ENCODE measurements around the gene PHF20. TPM values are rescaled to one million over a fixed set of nuclear protein-coding genes. Genes with fewer than 3 reads are reported as not detected.
"Not testable (repeated sequence)": the region's sequence is repeated elsewhere in the genome, so short reads cannot be mapped to it uniquely, and the experiment has no call there.

PHF20 gene
- total and polyA plus RNA-seq, 8 donors = 9.4 to 20.3 (median 12.0) TPM

GRCh38 chr20:35947907-35948306, 176.1 kb downstream of the PHF20 start:
- H3K27ac ChIP-seq = no peak overlapping the region
- peaks cover 0 to 7% (median 0%) of the 10 kb centered on the region in 3 donors for H3K36me3 ChIP-seq
- ATAC-seq = no peak
- FAIRE-seq = no peak
- no peak for DNase-seq
- intact Hi-C loops (cut with DNase I) = no loop called here
- H3K9me3 ChIP-seq = no peaks in the 10 kb centered on the region
- peaks cover 9 to 13% (median 9%) of the 10 kb centered on the region in 3 donors for H3K4me1 ChIP-seq
- TF ChIP-seq CTCF (IDR thresholded peaks at IDR 0.05) = no peak
- H3K4me3 ChIP-seq = no peak overlapping the region
- no peaks in the 10 kb centered on the region for H3K27me3 ChIP-seq
- WGBS, 2 donors = 61 to 65% methylated on average over 2 of the region's 2 CpGs

- no peak for TF ChIP-seq CTCF (IDR thresholded peaks at IDR 0.05)
- ATAC-seq (no peak), FAIRE-seq (no peak), DNase-seq (no peak)
- WGBS, 2 donors = 87 to 95% methylated on average over 7 of the region's 7 CpGs
- Histone ChIP-seq H3K27me3 (no peaks in the 10 kb centered on the region), H3K4me1 (peaks cover 9 to 14% (median 9%) of the 10 kb centered on the region in 3 donors), H3K27ac (no peak overlapping the region), H3K4me3 (no peak overlapping the region), H3K36me3 (peaks cover 0 to 7% (median 0%) of the 10 kb centered on the region in 3 donors), H3K9me3 (no peaks in the 10 kb centered on the region)
- intact Hi-C loops (cut with DNase I) = no loop called here
Measured at GRCh38 chr20:35950093-35950492, 178.3 kb downstream of the PHF20 start.

- H3K4me3 ChIP-seq = peak overlapping the region in 1 of 4 donors; percentile 73
- H3K27ac ChIP-seq = peak overlapping the region in 1 of 4 donors; percentile 97
- DNase-seq; H3K27me3 ChIP-seq; FAIRE-seq; ATAC-seq; intact Hi-C loops (cut with DNase I); H3K36me3 ChIP-seq; H3K9me3 ChIP-seq: not testable (repeated sequence)
- peaks cover 9 to 19% (median 9%) of the 10 kb centered on the region in 3 donors for H3K4me1 ChIP-seq
- 89 to 96% methylated on average over 14 of the region's 14 CpGs for WGBS, 2 donors
Measured at GRCh38 chr20:35952080-35952479, 180.3 kb downstream of the PHF20 start.

GRCh38 chr20:35952480-35953386, 180.9 kb downstream of the PHF20 start:
- TF ChIP-seq CTCF (IDR thresholded peaks at IDR 0.05) = no peak
- DNase-seq (peak in 1 of 6 donors; percentile 18), ATAC-seq (no peak), FAIRE-seq (no peak)
- no peaks in the 10 kb centered on the region for H3K27me3 ChIP-seq
- intact Hi-C loops (cut with DNase I) = no loop called here
- peak overlapping the region; percentile 73 to 99 (median 97) for H3K4me3 ChIP-seq
- H3K4me1 ChIP-seq = peaks cover 9 to 19% (median 9%) of the 10 kb centered on the region in 3 donors
- WGBS, 2 donors = 23 to 29% methylated on average over 6 of the region's 6 CpGs
- peaks cover 0 to 2% (median 0%) of the 10 kb centered on the region in 3 donors for H3K36me3 ChIP-seq
- H3K27ac ChIP-seq = peak overlapping the region; percentile 97 to 99 (median 98)
- H3K9me3 ChIP-seq = no peaks in the 10 kb centered on the region

GRCh38 chr20:35953387-35954199, 181.8 kb downstream of the PHF20 start:
- Histone ChIP-seq H3K9me3 (no peaks in the 10 kb centered on the region), H3K27me3 (no peaks in the 10 kb centered on the region), H3K4me3 (peak overlapping the region; percentile 73 to 99 (median 97)), H3K27ac (peak overlapping the region; percentile 97 to 99 (median 98)), H3K4me1 (peaks cover 9 to 19% (median 9%) of the 10 kb centered on the region in 3 donors), H3K36me3 (no peaks in the 10 kb centered on the region)
- no peak for FAIRE-seq
- peak; percentile 35 to 61 (median 48) for ATAC-seq
- intact Hi-C loops (cut with DNase I) = no loop called here
- no peak for TF ChIP-seq CTCF (IDR thresholded peaks at IDR 0.05)
- peak; percentile 44 to 88 (median 65) for DNase-seq
- 0 to 1% methylated on average over 61 to 65 of the region's 65 CpGs for WGBS, 2 donors

Data from pancreas (tissue), 10 donors.